Effector memory CD8-positive, alpha-beta T cell (primary cell): ENCODE measurements around the gene TEX10.

Experiments used
- ATAC-seq: fragments of 150-1000 bp; cut with Tn5 transposase; replicated peaks from 2 replicates; pipeline ENCODE4 v1.10.0; 2021; ENCODE audit warnings: mild to moderate bottlenecking, moderate library complexity
- DNase-seq, 3 experiments: peaks; one replicate each; pipeline ENCODE4 v3.0.0; 2021
- H3K27ac Mint-ChIP-seq, 2 donors: one replicate each; pipeline ENCODE4 v1.8.0; 2022; ENCODE audit warnings: mild to moderate bottlenecking in 2 of 2, mixed read lengths in 2 of 2, moderate library complexity in 2 of 2
- H3K27me3 Mint-ChIP-seq, 2 donors: one replicate each; pipeline ENCODE4 v1.8.0; 2022; ENCODE audit warnings: mixed read lengths in 2 of 2
- H3K36me3 Mint-ChIP-seq: one replicate; pipeline ENCODE4 v1.8.0; 2022; ENCODE audit warnings: mild to moderate bottlenecking, moderate library complexity, mixed read lengths; ENCODE audit not compliant: insufficient read depth
- H3K4me1 Mint-ChIP-seq, 2 donors: one replicate each; pipeline ENCODE4 v1.8.0; 2022; ENCODE audit warnings: low read depth in 2 of 2, mixed read lengths in 2 of 2
- H3K4me3 Mint-ChIP-seq, 2 donors: one replicate each; pipeline ENCODE4 v1.8.0; 2022; ENCODE audit warnings: mild to moderate bottlenecking in 2 of 2, mixed read lengths in 2 of 2, moderate library complexity in 2 of 2
- H3K9me3 Mint-ChIP-seq, 2 donors: one replicate each; pipeline ENCODE4 v1.8.0; 2022; ENCODE audit warnings: mixed read lengths in 2 of 2

Gene TEX10

DNA sequence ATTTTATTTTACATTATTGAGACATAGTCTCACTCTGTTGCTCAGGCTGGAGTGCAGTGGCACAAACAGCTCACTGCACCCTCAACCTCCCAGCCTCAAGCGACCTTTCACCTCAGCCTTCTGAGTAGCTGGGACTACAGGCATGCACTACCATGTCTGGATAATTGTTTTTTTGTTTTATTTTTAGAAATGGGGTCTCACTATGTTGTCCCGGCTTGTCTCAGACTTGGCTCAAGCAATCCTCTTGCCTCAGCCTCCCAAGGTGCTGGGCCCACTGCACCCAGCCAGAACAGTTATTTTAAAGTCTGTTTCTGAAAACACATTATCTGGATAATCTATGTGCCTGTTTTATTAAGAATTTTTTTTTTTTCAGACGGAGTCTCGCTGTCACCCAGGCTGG lies 62.0 kb downstream of the TEX10 start:
- no peak for ATAC-seq
- H3K27me3 Mint-ChIP-seq = no peaks in the 10 kb centered on the region
- H3K9me3 Mint-ChIP-seq = no peaks in the 10 kb centered on the region
- no peaks in the 10 kb centered on the region for H3K4me1 Mint-ChIP-seq
- peaks cover 23% of the 10 kb centered on the region for H3K36me3 Mint-ChIP-seq
- H3K4me3 Mint-ChIP-seq = no peak overlapping the region
- no peak for DNase-seq
- H3K27ac Mint-ChIP-seq = no peak overlapping the region

DNA sequence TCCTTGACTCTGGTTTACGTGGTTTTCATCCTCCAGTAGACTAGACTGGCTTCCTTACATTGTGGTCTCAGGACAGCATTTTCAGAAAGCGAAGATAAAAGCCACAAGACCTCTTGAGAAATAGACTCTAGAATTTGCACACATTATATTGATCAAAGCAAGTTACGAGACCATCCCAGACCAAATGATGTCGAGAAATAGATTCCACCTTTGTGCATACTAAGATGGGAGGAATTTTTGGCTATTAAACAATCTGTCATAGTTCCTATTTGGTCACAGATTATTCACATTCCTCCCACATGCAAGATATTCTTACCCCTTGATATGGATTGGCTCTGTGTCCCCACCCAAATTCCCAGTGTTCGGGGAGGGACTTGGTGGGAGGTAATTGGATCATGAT lies 65.6 kb downstream of the TEX10 start:
- Mint-ChIP-seq H3K27ac (no peak overlapping the region), H3K4me1 (no peaks in the 10 kb centered on the region), H3K27me3 (no peaks in the 10 kb centered on the region), H3K36me3 (peaks cover 30% of the 10 kb centered on the region), H3K4me3 (no peak overlapping the region), H3K9me3 (peaks cover 0 to 8% of the 10 kb centered on the region in 2 donors)
- ATAC-seq = no peak
- no peak for DNase-seq

DNA sequence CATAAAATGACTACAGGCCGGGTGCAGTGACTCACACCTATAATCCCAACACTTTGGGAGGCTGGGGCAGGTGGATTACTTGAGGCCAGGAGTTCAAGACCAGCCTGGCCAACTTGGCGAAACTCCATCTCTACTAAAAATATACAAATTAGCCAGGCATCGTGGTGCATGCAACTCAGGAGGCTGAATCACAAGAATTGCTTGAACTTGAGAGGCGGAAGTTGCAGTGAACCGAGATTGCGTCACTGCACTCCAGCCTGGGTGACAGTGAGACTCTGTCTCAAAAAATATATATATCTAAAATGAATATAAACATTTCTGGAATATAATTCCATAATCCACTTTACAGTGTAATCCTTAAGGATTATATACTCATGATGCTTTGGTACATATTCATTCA lies 66.5 kb downstream of the TEX10 start:
- H3K9me3 Mint-ChIP-seq = peaks cover 0 to 8% of the 10 kb centered on the region in 2 donors
- no peak overlapping the region for H3K27ac Mint-ChIP-seq
- no peaks in the 10 kb centered on the region for H3K27me3 Mint-ChIP-seq
- no peaks in the 10 kb centered on the region for H3K4me1 Mint-ChIP-seq
- ATAC-seq = no peak
- H3K4me3 Mint-ChIP-seq = no peak overlapping the region
- peaks cover 27% of the 10 kb centered on the region for H3K36me3 Mint-ChIP-seq
- DNase-seq = no peak

DNA sequence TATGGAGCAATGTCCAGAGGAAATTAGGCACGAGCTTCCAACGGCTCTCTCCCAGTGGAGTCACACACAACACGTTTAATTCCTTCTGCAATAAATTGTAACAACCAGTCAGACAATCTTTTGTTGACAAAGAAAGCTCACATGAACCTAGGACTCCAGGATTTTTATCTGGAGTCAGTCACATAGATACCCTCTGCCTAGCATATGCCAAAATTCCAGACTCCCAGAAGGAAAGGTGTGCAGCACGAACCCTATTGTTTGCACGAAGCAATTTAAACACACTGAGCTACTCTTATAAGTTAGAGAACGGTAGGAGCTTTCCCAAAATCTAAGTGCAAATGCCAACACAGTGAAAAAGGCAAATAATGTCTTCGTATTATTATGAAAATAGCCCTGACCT lies 67.1 kb downstream of the TEX10 start:
- Mint-ChIP-seq H3K27me3 (no peaks in the 10 kb centered on the region), H3K27ac (peak overlapping the region in 1 of 2 donors; percentile 17), H3K9me3 (peaks cover 0 to 8% of the 10 kb centered on the region in 2 donors), H3K36me3 (peaks cover 20% of the 10 kb centered on the region), H3K4me3 (no peak overlapping the region), H3K4me1 (no peaks in the 10 kb centered on the region)
- ATAC-seq (no peak), DNase-seq (no peak)

DNA sequence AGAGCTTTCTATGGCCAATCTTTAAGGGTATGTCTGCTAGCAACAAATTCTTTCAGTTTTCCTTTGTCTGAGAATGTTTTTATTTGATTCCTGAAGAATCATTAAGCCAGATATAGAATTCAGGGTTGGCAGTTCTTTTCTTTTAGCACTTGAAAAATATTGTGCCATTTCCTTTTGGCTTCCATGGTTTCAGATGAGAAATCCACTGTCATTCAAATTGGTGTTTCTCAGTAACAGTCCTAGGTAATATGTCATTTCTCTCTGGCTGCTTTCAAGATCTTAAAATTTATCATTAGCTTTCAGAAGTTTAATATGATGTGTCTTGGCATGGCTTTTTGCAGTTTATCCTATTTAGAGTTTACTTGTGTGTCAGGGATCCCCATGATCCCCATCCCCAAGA lies 67.7 kb downstream of the TEX10 start:
- ATAC-seq (no peak), DNase-seq (no peak)
- H3K27ac Mint-ChIP-seq = peak overlapping the region in 1 of 2 donors; percentile 17
- H3K36me3 Mint-ChIP-seq = peaks cover 16% of the 10 kb centered on the region
- H3K27me3 Mint-ChIP-seq = no peaks in the 10 kb centered on the region
- H3K4me1 Mint-ChIP-seq = no peaks in the 10 kb centered on the region
- no peak overlapping the region for H3K4me3 Mint-ChIP-seq
- peaks cover 0 to 8% of the 10 kb centered on the region in 2 donors for H3K9me3 Mint-ChIP-seq

DNA sequence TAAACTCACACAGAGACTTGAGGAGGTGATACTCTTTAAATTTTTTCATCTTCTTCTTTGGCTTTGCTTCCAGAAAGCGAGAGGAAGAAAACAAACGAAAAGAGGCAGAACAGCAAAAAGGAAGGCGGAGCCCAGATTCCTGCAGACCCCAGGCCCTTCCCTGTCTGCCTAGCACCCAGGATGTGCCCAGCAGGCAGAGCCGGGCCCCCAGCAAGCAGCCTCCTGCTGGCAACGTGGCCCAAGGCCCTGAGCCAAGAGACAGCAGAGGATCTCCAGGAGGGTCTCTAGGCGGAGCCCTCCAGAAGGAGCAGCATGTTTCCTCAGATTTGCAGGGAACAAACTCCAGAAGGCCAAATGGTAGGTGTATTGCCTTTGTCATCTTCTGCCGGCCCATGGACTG lies 68.5 kb downstream of the TEX10 start:
- no peaks in the 10 kb centered on the region for H3K27me3 Mint-ChIP-seq
- peaks cover 16% of the 10 kb centered on the region for H3K36me3 Mint-ChIP-seq
- H3K4me1 Mint-ChIP-seq = no peaks in the 10 kb centered on the region

DNA sequence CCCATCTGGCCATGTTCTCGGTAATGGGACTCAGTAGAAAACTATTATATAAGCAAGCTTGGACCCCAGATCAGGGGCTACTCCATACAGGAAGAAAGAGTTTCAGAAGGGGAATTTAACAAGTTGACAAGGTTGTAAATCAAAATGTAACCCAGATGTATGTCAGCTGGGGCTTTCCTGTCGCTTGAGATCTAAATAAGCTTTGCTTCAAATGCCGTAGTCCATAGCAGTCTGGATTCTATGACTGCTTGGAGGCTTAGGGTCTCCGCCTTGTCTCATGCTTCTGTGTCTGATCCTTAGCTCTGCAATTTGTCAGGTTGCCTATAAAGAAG lies 70.4 kb downstream of the TEX10 start:
- H3K9me3 Mint-ChIP-seq = peaks cover 0 to 8% of the 10 kb centered on the region in 2 donors
- ATAC-seq (no peak), DNase-seq (no peak)
- H3K4me3 Mint-ChIP-seq = no peak overlapping the region
- H3K4me1 Mint-ChIP-seq = no peaks in the 10 kb centered on the region
- no peaks in the 10 kb centered on the region for H3K27me3 Mint-ChIP-seq
- peaks cover 12% of the 10 kb centered on the region for H3K36me3 Mint-ChIP-seq
- H3K27ac Mint-ChIP-seq = no peak overlapping the region

More for the DNA sequence above, 68.5 kb downstream of the TEX10 start:
- no peak overlapping the region for H3K4me3 Mint-ChIP-seq
- no peak overlapping the region for H3K27ac Mint-ChIP-seq
- no peak for ATAC-seq
- H3K9me3 Mint-ChIP-seq = peaks cover 0 to 8% of the 10 kb centered on the region in 2 donors
- no peak for DNase-seq

DNA sequence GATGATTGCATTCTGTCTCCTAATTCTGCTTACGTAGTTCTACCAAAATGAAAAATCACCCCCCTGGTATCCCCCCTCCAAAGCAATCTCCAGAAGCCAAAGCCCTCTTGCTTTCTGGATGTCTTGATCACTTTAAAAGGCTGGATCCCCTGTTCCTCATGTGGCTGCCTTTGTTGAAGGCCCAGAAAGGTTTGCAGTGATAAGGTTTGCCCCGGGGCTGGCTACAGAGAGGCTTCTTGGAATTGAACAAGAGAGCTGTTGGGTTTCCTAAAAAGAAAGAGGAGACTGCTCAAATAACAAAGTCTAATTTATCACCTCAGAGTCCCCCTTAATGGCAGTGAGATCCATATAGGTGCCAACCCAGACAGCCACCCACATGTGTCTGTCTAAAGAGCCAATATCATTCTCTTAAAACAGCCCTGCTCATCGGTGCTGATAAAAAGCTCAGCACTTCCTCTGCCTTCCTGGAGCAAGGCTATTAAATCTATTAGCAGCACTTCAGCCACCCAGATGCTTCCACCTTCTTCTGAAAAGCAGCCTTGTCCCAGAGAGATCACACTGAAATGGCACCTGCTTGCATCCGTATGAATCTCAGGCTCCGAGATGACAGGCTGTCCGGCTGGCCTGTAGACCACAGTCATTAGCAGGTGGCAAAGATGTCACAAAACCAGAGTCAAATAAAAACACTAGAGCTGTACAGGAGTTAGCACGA lies 70.9 kb downstream of the TEX10 start:
- H3K4me1 Mint-ChIP-seq = no peaks in the 10 kb centered on the region
- ATAC-seq = no peak
- H3K27me3 Mint-ChIP-seq = no peaks in the 10 kb centered on the region
- peaks cover 12% of the 10 kb centered on the region for H3K36me3 Mint-ChIP-seq
- no peak overlapping the region for H3K4me3 Mint-ChIP-seq
- H3K27ac Mint-ChIP-seq = no peak overlapping the region
- no peak for DNase-seq
- peaks cover 0 to 8% of the 10 kb centered on the region in 2 donors for H3K9me3 Mint-ChIP-seq

DNA sequence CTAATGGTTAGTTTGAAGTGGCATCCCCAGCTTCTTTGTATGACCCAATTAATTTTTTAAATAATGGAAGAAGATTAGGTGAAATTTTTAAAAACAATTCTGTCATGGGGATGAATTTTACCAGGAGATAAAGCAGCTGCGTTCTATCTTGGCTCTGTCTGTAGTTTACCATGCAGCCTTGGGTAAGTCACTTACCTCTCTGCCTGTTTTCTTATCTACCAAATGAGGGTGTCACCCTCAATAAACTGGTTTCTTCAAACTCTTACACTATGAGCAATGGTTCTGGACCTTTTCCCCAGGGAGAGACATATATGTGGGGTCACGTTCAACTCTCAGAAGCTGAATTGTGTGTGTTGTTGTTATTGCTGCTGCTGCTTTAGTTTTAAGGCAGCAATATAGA lies 71.7 kb downstream of the TEX10 start:
- H3K4me3 Mint-ChIP-seq = no peak overlapping the region
- ATAC-seq (no peak), DNase-seq (no peak)
- H3K9me3 Mint-ChIP-seq = peaks cover 0 to 8% of the 10 kb centered on the region in 2 donors
- no peaks in the 10 kb centered on the region for H3K27me3 Mint-ChIP-seq
- H3K4me1 Mint-ChIP-seq = no peaks in the 10 kb centered on the region
- H3K36me3 Mint-ChIP-seq = peaks cover 12% of the 10 kb centered on the region
- no peak overlapping the region for H3K27ac Mint-ChIP-seq

DNA sequence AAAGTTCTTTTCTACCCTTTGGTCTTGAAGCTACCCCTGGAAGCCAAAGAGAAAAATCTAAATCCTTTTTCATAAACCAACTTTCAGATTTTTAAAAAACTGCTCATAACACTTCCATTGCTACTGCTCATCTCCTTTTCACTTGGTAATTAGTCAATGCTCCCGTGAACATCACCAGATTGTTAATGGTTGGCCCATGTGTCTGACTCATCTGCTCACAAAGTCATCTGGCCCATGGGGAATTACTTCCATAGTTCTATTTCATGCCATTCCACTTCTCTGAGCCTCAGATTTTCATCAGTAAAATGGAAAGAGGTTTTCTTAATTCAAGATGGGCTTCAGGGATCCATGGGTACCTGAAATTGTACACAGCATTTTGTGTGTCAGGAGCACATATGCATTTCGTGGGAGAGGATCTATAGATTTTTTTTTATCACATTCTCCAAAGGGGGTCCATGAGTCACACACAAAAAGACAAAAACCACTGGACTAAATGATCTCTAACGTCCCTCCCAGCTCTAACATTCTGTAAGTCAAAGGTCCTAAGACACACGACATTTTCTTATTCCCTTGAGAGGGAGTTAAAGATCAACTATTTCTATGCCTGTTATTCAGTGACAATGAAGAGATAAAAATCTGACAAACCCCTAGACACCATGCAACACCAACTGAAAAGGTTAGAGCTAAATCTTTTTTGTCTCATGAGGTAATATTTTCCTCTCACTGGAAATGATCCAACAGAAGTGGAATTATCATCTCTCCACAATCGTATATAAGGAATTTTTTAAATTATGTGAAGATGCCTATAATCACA lies 75.4 kb downstream of the TEX10 start:
- Mint-ChIP-seq H3K9me3 (no peaks in the 10 kb centered on the region), H3K27ac (no peak overlapping the region), H3K36me3 (peaks cover 4% of the 10 kb centered on the region), H3K27me3 (no peaks in the 10 kb centered on the region), H3K4me3 (no peak overlapping the region), H3K4me1 (no peaks in the 10 kb centered on the region)
- ATAC-seq = no peak
- DNase-seq = no peak

DNA sequence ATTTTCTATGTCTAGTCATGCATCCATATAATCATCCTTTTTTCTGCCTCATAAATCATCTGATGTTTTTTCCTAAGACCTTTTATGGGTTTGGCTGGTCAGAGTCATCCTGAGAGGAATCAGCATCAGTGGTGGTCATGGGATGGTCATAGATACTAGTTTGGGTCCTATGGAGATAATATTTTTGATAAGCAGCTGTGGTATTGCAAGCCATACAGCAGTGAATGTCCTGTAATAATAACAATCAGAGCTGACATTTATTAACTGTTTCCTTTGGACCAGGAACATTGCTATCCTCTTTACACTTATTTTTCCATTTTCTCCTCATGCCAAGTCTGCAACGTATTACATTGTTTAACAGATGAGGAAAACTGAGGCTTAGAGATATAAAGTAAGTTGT lies 83.1 kb downstream of the TEX10 start:
- no peaks in the 10 kb centered on the region for H3K9me3 Mint-ChIP-seq
- H3K36me3 Mint-ChIP-seq = peaks cover 25% of the 10 kb centered on the region
- DNase-seq = no peak
- no peaks in the 10 kb centered on the region for H3K4me1 Mint-ChIP-seq
- H3K27ac Mint-ChIP-seq = no peak overlapping the region
- H3K4me3 Mint-ChIP-seq = no peak overlapping the region
- H3K27me3 Mint-ChIP-seq = no peaks in the 10 kb centered on the region
- no peak for ATAC-seq

DNA sequence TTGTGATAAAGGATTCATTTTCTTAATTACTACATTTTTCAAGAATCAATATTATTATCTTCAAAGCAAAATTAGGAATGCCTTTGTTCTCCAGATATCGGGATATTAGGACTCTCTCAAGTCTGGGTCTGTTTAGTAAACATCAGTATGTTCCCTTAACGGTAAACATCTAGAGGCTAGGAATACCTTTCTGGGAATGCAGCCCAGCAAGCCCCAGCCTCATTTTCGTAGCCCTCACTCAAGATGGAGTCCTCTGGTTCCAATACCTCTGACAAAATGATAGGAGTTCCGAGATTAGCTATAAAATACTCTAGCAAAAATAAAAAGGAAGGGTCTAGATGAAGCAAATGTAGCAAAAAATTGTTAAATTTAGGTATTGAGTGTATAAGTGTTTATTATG lies 84.5 kb downstream of the TEX10 start:
- Mint-ChIP-seq H3K36me3 (peaks cover 27% of the 10 kb centered on the region), H3K4me3 (no peak overlapping the region), H3K9me3 (no peaks in the 10 kb centered on the region), H3K4me1 (no peaks in the 10 kb centered on the region), H3K27ac (no peak overlapping the region), H3K27me3 (no peaks in the 10 kb centered on the region)
- DNase-seq = no peak
- ATAC-seq = no peak

DNA sequence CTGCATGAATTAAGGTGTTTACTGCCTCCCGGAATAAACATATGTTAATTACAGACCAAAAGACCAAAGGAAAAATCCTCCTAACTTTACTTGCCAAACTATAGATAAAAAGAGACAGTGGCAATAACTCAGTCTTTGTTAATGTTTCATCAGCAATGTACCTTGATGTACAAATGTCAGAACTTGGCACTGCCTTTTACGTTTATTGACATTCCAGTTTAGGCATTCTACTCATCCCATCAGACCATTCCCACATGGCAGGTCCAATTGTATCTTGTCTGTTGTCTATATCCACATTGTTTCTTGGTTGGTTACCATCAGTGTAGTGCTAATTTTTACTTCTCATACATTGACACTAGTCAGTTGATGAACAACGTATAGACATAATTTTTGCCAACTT lies 85.5 kb downstream of the TEX10 start:
- DNase-seq = no peak
- ATAC-seq = no peak
- H3K4me1 Mint-ChIP-seq = no peaks in the 10 kb centered on the region
- H3K36me3 Mint-ChIP-seq = peaks cover 25% of the 10 kb centered on the region
- H3K9me3 Mint-ChIP-seq = no peaks in the 10 kb centered on the region
- H3K27me3 Mint-ChIP-seq = no peaks in the 10 kb centered on the region
- no peak overlapping the region for H3K4me3 Mint-ChIP-seq
- no peak overlapping the region for H3K27ac Mint-ChIP-seq
